CD4-positive, alpha-beta T cell treated with Interleukin-17A for 1 hour (primary cell): ENCODE results near the gene MAN1B1.

Source experiments
- DNase-seq: peaks from one replicate; pipeline ENCODE4 v3.0.0-alpha.2; 2020

The MAN1B1 gene

GRCh38 chr9:137069508-137070091, 17.2 kb upstream of the MAN1B1 start:
- no peak for DNase-seq

- DNase-seq, result peak; percentile 88
These were observed 16.4 kb upstream of the MAN1B1 start, which contains the start of gene SAPCD2 for GRCh38 chr9:137070201-137070905. SAPCD2 (minus strand) TSS chr9:137070557; CDS start chr9:137070460, 97 bp downstream.

GRCh38 chr9:137070906-137071275, 15.9 kb upstream of the MAN1B1 start:
- no peak for DNase-seq

- DNase-seq, result no peak
These were observed 15.5 kb upstream of the MAN1B1 start for GRCh38 chr9:137071282-137071681.

GRCh38 chr9:137073992-137074399, 12.8 kb upstream of the MAN1B1 start:
- no peak for DNase-seq

- no peak for DNase-seq
These were observed 12.0 kb upstream of the MAN1B1 start for GRCh38 chr9:137074657-137075274.

- no peak for DNase-seq
These were observed 11.5 kb upstream of the MAN1B1 start for GRCh38 chr9:137075275-137075775.

GRCh38 chr9:137076636-137077009, 10.2 kb upstream of the MAN1B1 start:
- no peak for DNase-seq

- peak; percentile 69 for DNase-seq
These were observed 9.6 kb upstream of the MAN1B1 start, which contains the start of gene UAP1L1 for GRCh38 chr9:137077010-137077747. UAP1L1 (plus strand) TSS chr9:137077517; CDS start chr9:137077533, 16 bp downstream.

GRCh38 chr9:137077758-137078693, 8.8 kb upstream of the MAN1B1 start:
- peak; percentile 53 for DNase-seq

- DNase-seq, result no peak
These were observed 7.9 kb upstream of the MAN1B1 start for GRCh38 chr9:137078701-137079400.

GRCh38 chr9:137079401-137079787, 7.4 kb upstream of the MAN1B1 start:
- no peak for DNase-seq

- no peak for DNase-seq
These were observed 6.3 kb upstream of the MAN1B1 start for GRCh38 chr9:137080260-137081122.

GRCh38 chr9:137082222-137082924, 4.4 kb upstream of the MAN1B1 start:
- no peak for DNase-seq

- DNase-seq, result no peak
These were observed 3.9 kb upstream of the MAN1B1 start for GRCh38 chr9:137082925-137083290.

GRCh38 chr9:137083394-137084004, 3.3 kb upstream of the MAN1B1 start:
- DNase-seq, result no peak

GRCh38 chr9:137084526-137084925, 2.3 kb upstream of the MAN1B1 start:
- no peak for DNase-seq

GRCh38 chr9:137085920-137086530, 760 bp upstream of the MAN1B1 start:
- DNase-seq, result peak; percentile 34

GRCh38 chr9:137087409-137087925, 682 bp downstream of the MAN1B1 start:
- DNase-seq, result no peak
